ENCODE results near the gene SORCS2.

- TF ChIP-seq POLR2A (IDR thresholded peaks at IDR 0.05) (no peak), CTCF (IDR thresholded peaks at IDR 0.05) (no peak)
Measured at GRCh38 chr4:7434141-7434765, 241.9 kb downstream of the SORCS2 start.
